Activated CD4-positive, alpha-beta T cell treated with anti-CD3 and anti-CD28 coated beads, Interleukin-2, amount 10 ng/mL, durations not matched to agents 7 days and 5 days (primary cell): ENCODE data around the gene VTI1A. TPM values are rescaled to one million over a fixed set of nuclear protein-coding genes. Genes with fewer than 3 reads are reported as not detected.

Experiments used
- CTCF ChIA-PET: fragments of 350-600 bp; sonication (Branson Sonifier 250); formaldehyde crosslinking; loops from one replicate; lab custom pipeline; 2021; ENCODE audit warnings: antibody characterized with exemption; lab: Charles Lee
- POLR2A ChIA-PET: fragments of 350-600 bp; sonication (Branson Sonifier 250); formaldehyde crosslinking; loops from one replicate; lab custom pipeline; 2021; ENCODE audit warnings: antibody characterized with exemption; lab: Charles Lee
- DNase-seq: peaks from one replicate; pipeline ENCODE4 v3.0.0-alpha.2; 2020
- H3K27ac Mint-ChIP-seq: one replicate; pipeline ENCODE4 v1.8.0; 2021; ENCODE audit warnings: mild to moderate bottlenecking, moderate library complexity, mixed read lengths
- H3K27me3 Mint-ChIP-seq: one replicate; pipeline ENCODE4 v1.8.0; 2021; ENCODE audit warnings: mixed read lengths
- H3K36me3 Mint-ChIP-seq: one replicate; pipeline ENCODE4 v1.8.0; 2021; ENCODE audit warnings: low read depth, mixed read lengths
- H3K4me1 Mint-ChIP-seq: one replicate; pipeline ENCODE4 v1.8.0; 2021; ENCODE audit warnings: mixed read lengths
- H3K4me3 Mint-ChIP-seq: one replicate; pipeline ENCODE4 v1.8.0; 2021; ENCODE audit warnings: mild to moderate bottlenecking, moderate library complexity, mixed read lengths
- H3K9me3 Mint-ChIP-seq: one replicate; pipeline ENCODE4 v1.8.0; 2021; ENCODE audit warnings: mixed read lengths
- total RNA-seq, 2 experiments: library from RNA; stranded (reverse); gene quantifications; one replicate each; pipeline ENCODE4 v1.2.3, GENCODE V29; 2021

VTI1A gene
- total RNA-seq, 2 experiments from 2014 or later = 39.6 to 41.5 TPM

DNA sequence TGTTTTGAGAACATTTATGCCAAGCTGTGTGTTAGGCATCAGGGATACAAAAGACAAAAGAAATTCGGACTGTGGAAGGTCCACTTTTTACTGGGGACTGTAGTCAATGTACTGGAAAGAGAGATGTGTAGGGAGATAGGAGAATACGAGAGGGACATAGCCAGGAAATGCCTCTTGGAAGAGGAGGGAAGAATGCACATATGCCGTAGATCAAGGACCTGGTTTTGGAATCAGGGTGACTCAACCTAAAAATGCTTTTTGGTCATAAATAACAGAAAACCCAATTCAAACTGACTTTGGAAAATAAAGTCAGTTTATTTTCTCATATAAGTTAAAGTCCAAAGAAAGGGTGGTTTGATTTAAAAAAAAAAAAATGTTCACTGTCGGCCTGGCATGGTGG is 362.7 kb downstream of the VTI1A start:
- POLR2A ChIA-PET = no interaction called here
- Mint-ChIP-seq H3K27me3 (no peaks in the 10 kb centered on the region), H3K4me1 (peaks cover 19% of the 10 kb centered on the region), H3K36me3 (no peaks in the 10 kb centered on the region), H3K4me3 (no peak overlapping the region), H3K9me3 (no peaks in the 10 kb centered on the region), H3K27ac (no peak overlapping the region)
- CTCF ChIA-PET = no interaction called here
- no peak for DNase-seq

DNA sequence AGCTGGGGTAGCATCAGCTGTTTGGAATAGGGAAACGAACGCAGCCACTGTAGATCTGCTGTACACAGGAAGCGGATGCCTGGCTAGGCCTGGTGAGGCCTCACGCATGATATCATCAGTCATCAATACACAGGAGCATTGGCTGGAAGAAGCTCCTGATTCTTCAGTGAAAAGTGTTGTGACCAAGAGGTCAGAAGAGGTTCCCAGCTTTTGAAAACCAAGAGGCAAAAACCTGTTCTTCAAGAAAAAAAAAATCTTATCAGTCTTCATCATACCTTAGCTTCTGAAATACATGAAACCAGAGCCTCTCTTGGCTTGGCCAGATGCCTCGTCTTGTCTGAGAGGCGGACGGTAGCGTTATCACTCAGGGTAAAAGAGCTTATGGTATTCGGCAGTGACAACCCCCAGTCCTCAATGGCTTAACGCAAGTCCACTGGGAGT is 363.7 kb downstream of the VTI1A start:
- ChIA-PET CTCF (no interaction called here), POLR2A (no interaction called here)
- Mint-ChIP-seq H3K4me1 (peaks cover 27% of the 10 kb centered on the region), H3K27ac (no peak overlapping the region), H3K36me3 (no peaks in the 10 kb centered on the region), H3K27me3 (no peaks in the 10 kb centered on the region), H3K4me3 (no peak overlapping the region), H3K9me3 (no peaks in the 10 kb centered on the region)
- DNase-seq = no peak

DNA sequence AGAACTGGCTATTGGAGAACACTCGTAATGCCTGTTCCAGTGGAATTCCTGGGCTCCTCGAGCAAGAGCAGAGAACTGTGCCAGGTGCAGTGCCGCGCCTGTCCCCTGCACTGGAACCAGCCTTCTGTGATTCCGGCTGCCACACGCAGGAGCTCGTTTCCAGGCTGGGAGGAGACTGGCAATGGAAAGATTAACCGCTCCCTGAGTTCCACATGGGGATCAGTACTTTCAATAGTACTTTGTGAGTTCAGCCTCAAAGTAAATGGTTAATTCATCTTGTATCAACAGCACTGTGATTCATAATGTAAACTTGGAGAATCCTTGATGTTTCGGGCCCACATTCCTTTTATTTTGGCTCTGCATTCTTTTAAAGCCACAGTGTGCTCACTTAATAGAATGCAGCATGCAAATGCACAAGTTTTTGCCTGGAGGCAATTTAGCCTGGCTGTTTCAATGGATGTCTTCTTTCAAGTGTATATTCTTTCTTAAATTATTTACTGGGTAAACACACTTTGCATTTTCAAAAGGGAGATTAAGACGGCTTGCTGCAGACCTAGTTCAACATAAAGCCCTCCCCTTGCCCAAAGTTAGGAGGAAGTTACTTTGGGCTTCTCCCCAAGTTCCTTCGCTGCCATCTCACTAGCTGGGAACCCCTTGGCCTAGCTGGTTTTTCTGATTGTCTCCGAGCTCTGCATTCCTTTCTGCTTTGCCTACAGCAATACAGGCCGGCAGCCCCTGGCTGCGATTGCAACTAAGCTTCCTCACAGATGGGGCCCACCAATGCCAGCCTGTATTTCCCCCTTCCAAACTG is 364.9 kb downstream of the VTI1A start:
- Mint-ChIP-seq H3K27ac (no peak overlapping the region), H3K27me3 (no peaks in the 10 kb centered on the region), H3K4me3 (no peak overlapping the region), H3K4me1 (peaks cover 28% of the 10 kb centered on the region), H3K36me3 (no peaks in the 10 kb centered on the region), H3K9me3 (no peaks in the 10 kb centered on the region)
- ChIA-PET POLR2A (no interaction called here), CTCF (interaction anchor here (0.7 kb wide), 1 partner anchor 877 kb away, joined by 3 read pairs; no protein-coding TSS in a partner anchor)
- DNase-seq = no peak

DNA sequence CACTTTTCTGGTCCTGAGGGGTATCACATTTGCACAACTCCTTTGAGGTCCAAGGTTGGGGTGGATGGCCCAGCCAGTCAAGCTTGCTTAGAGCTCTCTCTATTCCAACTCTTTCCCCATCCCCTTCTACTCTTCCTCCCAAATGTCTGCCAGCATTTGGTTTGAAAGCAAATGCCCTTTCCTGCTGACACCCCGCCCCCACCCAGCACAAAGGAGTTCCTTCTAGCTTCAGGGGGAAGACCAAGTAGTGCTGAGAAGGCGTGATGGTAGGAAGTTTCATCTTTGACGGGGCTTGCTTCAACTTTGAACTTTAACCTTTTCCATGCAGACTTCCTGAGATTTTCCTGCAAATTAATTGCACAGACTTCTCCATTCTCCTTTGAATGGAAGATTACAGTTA is 365.6 kb downstream of the VTI1A start:
- H3K4me3 Mint-ChIP-seq = no peak overlapping the region
- no peak for DNase-seq
- no peak overlapping the region for H3K27ac Mint-ChIP-seq
- no peaks in the 10 kb centered on the region for H3K36me3 Mint-ChIP-seq
- peaks cover 28% of the 10 kb centered on the region for H3K4me1 Mint-ChIP-seq
- no peaks in the 10 kb centered on the region for H3K27me3 Mint-ChIP-seq
- H3K9me3 Mint-ChIP-seq = no peaks in the 10 kb centered on the region
- ChIA-PET CTCF (interaction anchor here (0.6 kb wide), 1 partner anchor 496 kb away, joined by 6 read pairs; no protein-coding TSS in a partner anchor), POLR2A (no interaction called here)

DNA sequence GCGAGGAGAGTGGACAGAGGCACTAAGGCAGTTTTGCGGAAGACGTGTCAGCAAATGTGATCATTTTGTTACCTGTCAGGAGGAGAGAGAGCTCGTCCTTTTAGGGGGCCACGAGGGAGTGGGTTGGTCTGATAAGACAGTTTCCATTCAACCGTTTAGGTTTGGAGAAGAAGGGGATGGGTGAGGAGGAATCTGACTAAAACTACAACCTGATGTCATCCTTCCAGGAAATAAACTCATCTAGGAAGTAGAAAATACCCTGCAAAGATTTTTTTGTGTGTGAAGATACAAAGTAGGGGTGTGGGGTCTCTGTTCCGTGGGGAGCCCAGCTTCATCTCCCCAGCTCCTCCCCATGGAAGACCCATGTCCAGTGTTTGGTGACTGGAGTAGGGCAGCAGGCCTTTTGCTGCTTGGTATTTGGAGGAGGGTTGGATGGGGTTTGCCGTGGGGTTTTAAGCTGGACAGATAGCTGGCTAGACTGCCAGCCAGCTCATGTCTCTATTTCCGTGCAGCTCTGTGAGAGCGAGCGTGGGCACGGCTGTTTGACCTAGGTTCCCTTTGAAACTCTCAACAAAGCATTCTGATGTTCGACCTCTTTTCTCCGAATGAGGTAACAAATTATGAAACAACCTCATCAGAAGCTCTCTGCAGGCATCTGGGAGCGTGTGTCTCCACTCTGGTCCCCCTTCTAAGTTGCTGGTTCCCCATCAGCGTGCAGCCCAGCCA is 367.0 kb downstream of the VTI1A start:
- Mint-ChIP-seq H3K9me3 (no peaks in the 10 kb centered on the region), H3K27me3 (no peaks in the 10 kb centered on the region), H3K36me3 (no peaks in the 10 kb centered on the region), H3K27ac (no peak overlapping the region), H3K4me1 (peaks cover 28% of the 10 kb centered on the region), H3K4me3 (no peak overlapping the region)
- CTCF ChIA-PET = interaction anchor here (0.6 to 1.7 kb wide), 3 partner anchors 10 to 18 kb away, joined by 3 to 4 read pairs (median 3); no protein-coding TSS in a partner anchor
- DNase-seq = no peak
- POLR2A ChIA-PET = no interaction called here

DNA sequence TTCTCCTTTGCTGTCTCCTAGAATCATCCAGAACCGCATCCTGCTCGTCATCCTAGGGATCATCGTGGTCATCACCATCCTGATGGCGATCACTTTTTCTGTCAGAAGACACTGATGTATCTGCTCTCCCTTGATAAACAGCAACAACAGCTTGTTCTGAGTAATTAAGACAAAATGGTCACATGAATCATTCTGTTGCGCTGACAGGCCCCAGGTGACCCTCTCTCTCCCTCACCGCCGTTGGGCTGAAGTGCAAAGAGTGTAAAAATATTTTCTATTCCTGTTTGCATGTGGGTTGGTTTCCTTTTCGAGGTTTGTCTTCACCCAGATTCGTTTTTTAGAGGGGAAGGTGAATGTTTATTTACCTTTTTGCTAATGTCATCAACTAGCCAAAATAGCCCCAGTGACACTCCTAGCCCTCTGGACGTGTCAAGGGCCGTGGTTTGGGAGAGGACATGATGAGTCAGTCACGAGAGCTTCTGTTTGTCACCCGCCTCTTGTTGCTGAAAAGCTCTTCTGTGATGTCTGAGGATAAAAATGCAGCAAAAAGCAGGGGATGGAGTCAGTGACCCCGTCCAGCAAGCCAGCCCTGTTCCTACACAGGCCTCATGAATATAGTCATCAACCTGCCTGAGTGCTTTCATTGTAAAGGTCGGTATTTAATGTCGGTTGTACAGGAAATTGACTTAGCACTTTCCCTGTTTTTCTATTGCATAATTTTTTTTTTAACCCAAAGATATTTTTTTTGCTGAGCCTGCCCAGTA is 368.4 kb downstream of the VTI1A start:
- Mint-ChIP-seq H3K9me3 (no peaks in the 10 kb centered on the region), H3K4me3 (no peak overlapping the region), H3K36me3 (no peaks in the 10 kb centered on the region), H3K27ac (no peak overlapping the region), H3K27me3 (no peaks in the 10 kb centered on the region), H3K4me1 (peaks cover 28% of the 10 kb centered on the region)
- CTCF ChIA-PET = interaction anchor here (1.7 kb wide), 1 partner anchor 8 kb away, joined by 3 read pairs; no protein-coding TSS in a partner anchor
- DNase-seq = no peak
- POLR2A ChIA-PET = no interaction called here

DNA sequence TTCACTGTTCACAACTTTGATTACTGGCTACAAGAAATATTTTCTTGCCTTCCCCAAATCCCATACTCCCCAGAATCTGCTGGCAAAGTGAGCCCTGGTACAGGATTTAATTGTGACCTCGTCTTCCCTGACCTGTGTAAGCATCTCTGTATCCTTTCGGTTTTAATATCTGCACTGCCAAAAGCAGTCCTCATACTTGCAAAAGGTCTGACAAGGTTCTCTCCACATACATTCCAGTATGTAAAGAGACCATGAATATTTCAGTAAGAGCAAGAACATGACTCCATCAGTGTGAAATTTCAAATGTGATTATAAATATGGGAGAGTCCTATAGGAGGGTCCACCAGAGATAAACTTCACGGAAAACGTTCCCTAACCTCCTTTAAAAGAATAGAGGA is 369.0 kb downstream of the VTI1A start:
- POLR2A ChIA-PET = no interaction called here
- Mint-ChIP-seq H3K27me3 (no peaks in the 10 kb centered on the region), H3K36me3 (no peaks in the 10 kb centered on the region), H3K4me1 (peaks cover 28% of the 10 kb centered on the region), H3K9me3 (no peaks in the 10 kb centered on the region), H3K4me3 (no peak overlapping the region), H3K27ac (no peak overlapping the region)
- CTCF ChIA-PET = no interaction called here
- DNase-seq = no peak

DNA sequence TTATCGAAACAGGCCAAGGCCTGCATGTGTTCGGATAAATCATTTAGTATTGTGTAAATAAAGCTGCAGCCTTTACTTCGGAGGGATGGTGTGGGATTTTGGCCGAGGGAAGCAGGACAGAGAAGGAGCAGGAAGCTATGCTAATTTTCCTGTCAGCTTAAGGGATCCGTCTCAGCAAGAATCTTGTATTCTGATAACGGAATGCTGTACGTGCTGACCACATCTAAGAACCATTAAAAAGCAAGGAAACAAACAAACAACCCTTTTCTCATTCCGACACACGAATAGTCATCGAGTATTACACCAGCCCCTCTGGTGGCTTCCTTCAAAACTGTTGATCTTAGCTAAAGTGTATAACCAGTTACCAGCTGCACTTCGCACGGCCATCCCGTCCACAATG is 369.9 kb downstream of the VTI1A start:
- Mint-ChIP-seq H3K27me3 (no peaks in the 10 kb centered on the region), H3K4me1 (peaks cover 28% of the 10 kb centered on the region), H3K27ac (no peak overlapping the region), H3K36me3 (no peaks in the 10 kb centered on the region), H3K4me3 (no peak overlapping the region), H3K9me3 (no peaks in the 10 kb centered on the region)
- CTCF ChIA-PET = no interaction called here
- DNase-seq = no peak
- POLR2A ChIA-PET = interaction anchor here (0.7 kb wide), 1 partner anchor 99 kb away, joined by 3 read pairs; no protein-coding TSS in a partner anchor

DNA sequence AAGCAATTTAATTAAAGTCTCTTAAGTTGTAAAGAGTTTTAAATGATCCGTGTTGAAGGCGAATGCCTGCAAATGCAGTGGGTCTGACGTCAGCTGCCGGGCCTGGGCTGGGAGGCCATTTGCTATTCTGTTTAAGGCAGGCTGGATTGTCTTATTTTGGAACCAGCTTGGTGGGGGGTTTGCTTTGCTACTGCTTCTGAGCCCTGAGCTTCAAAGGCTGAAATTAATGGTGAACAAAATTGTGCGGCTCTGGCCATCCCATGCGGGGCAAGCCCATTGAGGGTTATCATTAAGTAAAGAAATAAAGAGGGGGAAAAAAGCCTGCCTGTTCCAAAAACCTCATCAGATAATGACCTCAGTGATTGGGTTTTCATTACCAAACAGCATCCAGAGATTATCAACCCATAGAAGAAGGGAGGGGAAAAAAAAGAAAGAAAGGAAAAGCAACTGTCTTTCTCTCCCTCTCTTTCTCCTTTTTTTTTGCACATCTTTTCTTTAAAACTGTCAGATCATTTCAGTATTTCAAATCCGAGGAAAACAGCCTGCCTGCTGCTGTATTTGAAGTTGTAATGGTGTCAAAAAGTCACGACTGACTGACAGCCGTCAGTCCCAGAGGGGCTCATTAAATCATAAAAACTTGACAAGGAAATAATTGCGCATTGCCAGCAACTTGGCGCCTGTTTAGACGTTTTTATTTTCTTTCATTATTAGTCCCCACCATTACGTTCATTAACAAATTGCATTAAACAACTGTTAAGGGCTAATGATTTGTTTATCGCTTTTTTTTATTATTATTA is 371.2 kb downstream of the VTI1A start:
- ChIA-PET CTCF (no interaction called here), POLR2A (no interaction called here)
- Mint-ChIP-seq H3K4me3 (no peak overlapping the region), H3K9me3 (no peaks in the 10 kb centered on the region), H3K4me1 (peaks cover 21% of the 10 kb centered on the region), H3K27ac (no peak overlapping the region), H3K36me3 (no peaks in the 10 kb centered on the region), H3K27me3 (no peaks in the 10 kb centered on the region)
- DNase-seq = no peak

DNA sequence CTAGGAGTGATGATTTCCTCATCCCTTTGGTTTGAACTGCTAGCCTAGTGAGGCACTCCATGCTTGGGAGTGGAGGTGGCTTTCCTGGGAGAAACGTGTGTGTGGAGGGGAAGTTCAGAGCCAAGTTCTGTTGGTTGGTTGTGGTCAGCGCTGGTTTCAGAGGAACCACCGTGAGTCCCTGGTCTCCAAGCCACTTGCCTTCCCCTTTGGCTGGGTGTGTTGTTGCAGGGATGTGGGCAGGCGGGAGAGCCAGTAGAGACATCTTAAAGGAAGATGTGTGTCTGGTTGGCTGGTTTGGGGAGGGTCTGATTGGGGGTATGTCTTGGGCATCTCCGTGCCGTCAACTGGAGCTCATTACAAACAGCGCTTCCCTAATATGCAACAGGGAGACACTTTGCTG is 372.2 kb downstream of the VTI1A start:
- CTCF ChIA-PET = no interaction called here

DNA sequence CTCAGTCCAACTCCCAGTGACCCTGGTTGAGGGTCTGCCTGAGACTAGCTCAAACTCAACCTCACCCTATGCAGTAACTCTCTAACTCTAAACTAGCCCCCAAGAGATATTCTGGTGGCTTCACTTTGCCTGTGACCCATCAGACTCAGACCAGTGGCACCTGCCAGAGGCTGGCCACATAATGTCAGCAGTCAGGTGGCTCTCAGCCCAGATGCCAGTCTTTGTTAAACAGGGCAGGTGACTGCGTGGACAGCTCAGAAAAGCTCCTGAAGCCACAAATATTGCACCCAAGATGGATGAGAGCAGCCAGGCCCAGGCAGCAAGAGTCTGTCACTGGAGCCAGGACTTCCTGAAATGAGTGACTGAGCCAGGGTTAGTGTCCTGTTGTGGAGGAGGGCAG is 373.3 kb downstream of the VTI1A start:
- POLR2A ChIA-PET = no interaction called here
- no peaks in the 10 kb centered on the region for H3K36me3 Mint-ChIP-seq
- no peaks in the 10 kb centered on the region for H3K27me3 Mint-ChIP-seq
- no peaks in the 10 kb centered on the region for H3K9me3 Mint-ChIP-seq
- no peak for DNase-seq
- CTCF ChIA-PET = no interaction called here
- H3K4me3 Mint-ChIP-seq = no peak overlapping the region
- H3K27ac Mint-ChIP-seq = no peak overlapping the region
- H3K4me1 Mint-ChIP-seq = peaks cover 5% of the 10 kb centered on the region

More for the DNA sequence above, 372.2 kb downstream of the VTI1A start:
- H3K4me1 Mint-ChIP-seq = peaks cover 13% of the 10 kb centered on the region
- H3K36me3 Mint-ChIP-seq = no peaks in the 10 kb centered on the region
- no peak for DNase-seq
- H3K9me3 Mint-ChIP-seq = no peaks in the 10 kb centered on the region
- no peaks in the 10 kb centered on the region for H3K27me3 Mint-ChIP-seq
- POLR2A ChIA-PET = interaction anchor here (0.7 kb wide), 1 partner anchor 40 kb away, joined by 5 read pairs; no protein-coding TSS in a partner anchor
- H3K27ac Mint-ChIP-seq = no peak overlapping the region
- no peak overlapping the region for H3K4me3 Mint-ChIP-seq

DNA sequence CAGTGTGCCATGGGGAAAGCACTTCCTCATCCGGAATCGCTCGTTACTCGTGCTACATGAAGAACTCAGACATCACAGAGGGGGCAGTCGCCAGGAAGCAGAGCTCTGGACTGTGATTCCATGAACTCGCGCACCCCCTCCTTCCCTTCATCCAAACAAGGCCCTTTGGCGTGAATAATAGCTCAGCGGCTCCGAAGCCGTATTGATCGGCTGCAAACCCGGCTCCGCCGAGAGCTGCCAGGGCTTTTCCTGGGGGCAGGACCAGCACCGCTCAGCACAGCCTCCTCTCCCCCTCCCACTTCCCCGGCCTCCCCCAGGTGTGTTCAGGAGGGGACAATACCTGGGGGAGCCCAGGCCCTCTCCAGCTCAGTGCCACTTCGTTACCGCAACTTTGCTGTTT is 374.0 kb downstream of the VTI1A start:
- ChIA-PET POLR2A (no interaction called here), CTCF (no interaction called here)
- no peaks in the 10 kb centered on the region for H3K4me1 Mint-ChIP-seq
- no peaks in the 10 kb centered on the region for H3K27me3 Mint-ChIP-seq
- DNase-seq = no peak
- H3K9me3 Mint-ChIP-seq = no peaks in the 10 kb centered on the region
- H3K36me3 Mint-ChIP-seq = no peaks in the 10 kb centered on the region
- no peak overlapping the region for H3K27ac Mint-ChIP-seq
- H3K4me3 Mint-ChIP-seq = no peak overlapping the region
